ENCODE results near the gene C2orf69.

GRCh38 chr2:199943373-199943772 is 32.3 kb downstream of the C2orf69 start:
- no peak for TF ChIP-seq POLR2A (IDR thresholded peaks at IDR 0.05)
- TF ChIP-seq, protein P1, sequence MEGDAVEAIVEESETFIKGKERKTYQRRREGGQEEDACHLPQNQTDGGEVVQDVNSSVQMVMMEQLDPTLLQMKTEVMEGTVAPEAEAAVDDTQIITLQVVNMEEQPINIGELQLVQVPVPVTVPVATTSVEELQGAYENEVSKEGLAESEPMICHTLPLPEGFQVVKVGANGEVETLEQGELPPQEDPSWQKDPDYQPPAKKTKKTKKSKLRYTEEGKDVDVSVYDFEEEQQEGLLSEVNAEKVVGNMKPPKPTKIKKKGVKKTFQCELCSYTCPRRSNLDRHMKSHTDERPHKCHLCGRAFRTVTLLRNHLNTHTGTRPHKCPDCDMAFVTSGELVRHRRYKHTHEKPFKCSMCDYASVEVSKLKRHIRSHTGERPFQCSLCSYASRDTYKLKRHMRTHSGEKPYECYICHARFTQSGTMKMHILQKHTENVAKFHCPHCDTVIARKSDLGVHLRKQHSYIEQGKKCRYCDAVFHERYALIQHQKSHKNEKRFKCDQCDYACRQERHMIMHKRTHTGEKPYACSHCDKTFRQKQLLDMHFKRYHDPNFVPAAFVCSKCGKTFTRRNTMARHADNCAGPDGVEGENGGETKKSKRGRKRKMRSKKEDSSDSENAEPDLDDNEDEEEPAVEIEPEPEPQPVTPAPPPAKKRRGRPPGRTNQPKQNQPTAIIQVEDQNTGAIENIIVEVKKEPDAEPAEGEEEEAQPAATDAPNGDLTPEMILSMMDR (IDR thresholded peaks at IDR 0.05): no peak
- TF ChIP-seq EP300 (IDR thresholded peaks at IDR 0.05): no peak

All from ovary (tissue), 3 donors.